Type B pancreatic cell (in vitro differentiated cells): ENCODE results near the gene IL32. TPM values are rescaled to one million over a fixed set of nuclear protein-coding genes. Genes with fewer than 3 reads are reported as not detected.

ENCODE experiments used
- DNase-seq: peaks from one replicate; pipeline ENCODE4 v3.0.0; 2021; ENCODE audit warnings: mixed read lengths; ENCODE audit not compliant: unreplicated experiment; ENCODE audit errors: extremely low spot score
- H3K27ac Mint-ChIP-seq: 2 replicates; pipeline ENCODE4 v1.8.0; 2021; ENCODE audit warnings: mild to moderate bottlenecking, mixed read lengths
- H3K27me3 Mint-ChIP-seq: 2 replicates; pipeline ENCODE4 v1.8.0; 2021; ENCODE audit warnings: mixed read lengths
- H3K36me3 Mint-ChIP-seq: 2 replicates; pipeline ENCODE4 v1.8.0; 2021; ENCODE audit warnings: mixed read lengths
- H3K4me1 Mint-ChIP-seq: one replicate; pipeline ENCODE4 v1.8.0; 2021; ENCODE audit warnings: mixed read lengths; ENCODE audit not compliant: unreplicated experiment
- H3K4me3 Mint-ChIP-seq: 2 replicates; pipeline ENCODE4 v1.8.0; 2021; ENCODE audit warnings: mild to moderate bottlenecking, mixed read lengths
- H3K9me3 Mint-ChIP-seq: 2 replicates; pipeline ENCODE4 v1.8.0; 2021; ENCODE audit warnings: mixed read lengths
- CTCF ChIP-seq: fragments of 200-600 bp; sonication (generic); conservative IDR thresholded peaks from 2 replicates; pipeline ENCODE4 v1.5.0; 2021; ENCODE audit warnings: antibody characterized with exemption, mild to moderate bottlenecking
- total RNA-seq: library from RNA; stranded (reverse); gene quantifications from 2 replicates; pipeline ENCODE4 v1.2.1, GENCODE V29; 2021; ENCODE audit warnings: low replicate concordance

The IL32 gene
- total RNA-seq, 1 donor from 2014 or later: 12.7 TPM

GRCh38 chr16:3099395-3099731, 33.9 kb downstream of the IL32 start:
- Mint-ChIP-seq H3K4me1 (peaks cover 23% of the 10 kb centered on the region), H3K4me3 (no peak overlapping the region), H3K27me3 (peaks cover 56% of the 10 kb centered on the region), H3K27ac (no peak overlapping the region), H3K36me3 (no peaks in the 10 kb centered on the region), H3K9me3 (no peaks in the 10 kb centered on the region)
- no peak for TF ChIP-seq CTCF
- no peak for DNase-seq

- Mint-ChIP-seq H3K27ac (peak overlapping the region; percentile 54), H3K4me1 (peaks cover 23% of the 10 kb centered on the region), H3K9me3 (no peaks in the 10 kb centered on the region), H3K36me3 (no peaks in the 10 kb centered on the region), H3K27me3 (peaks cover 52% of the 10 kb centered on the region), H3K4me3 (peak overlapping the region; percentile 86)
- peak; percentile 91 for DNase-seq
- no peak for TF ChIP-seq CTCF
Measured at GRCh38 chr16:3099732-3100499, 34.5 kb downstream of the IL32 start.

GRCh38 chr16:3101018-3101840, 35.8 kb downstream of the IL32 start:
- Mint-ChIP-seq H3K27me3 (peaks cover 50% of the 10 kb centered on the region), H3K27ac (no peak overlapping the region), H3K4me3 (peak overlapping the region; percentile 29), H3K36me3 (no peaks in the 10 kb centered on the region), H3K9me3 (no peaks in the 10 kb centered on the region), H3K4me1 (peaks cover 28% of the 10 kb centered on the region)
- TF ChIP-seq CTCF: peak; percentile 77
- no peak for DNase-seq

- Mint-ChIP-seq H3K27me3 (peaks cover 46% of the 10 kb centered on the region), H3K4me3 (peak overlapping the region; percentile 48), H3K27ac (peak overlapping the region; percentile 65), H3K36me3 (no peaks in the 10 kb centered on the region), H3K4me1 (peaks cover 28% of the 10 kb centered on the region), H3K9me3 (no peaks in the 10 kb centered on the region)
- TF ChIP-seq CTCF: no peak
- DNase-seq: no peak
Measured at GRCh38 chr16:3101841-3102470, 36.5 kb downstream of the IL32 start.

GRCh38 chr16:3106205-3106928, 40.9 kb downstream of the IL32 start:
- Mint-ChIP-seq H3K27me3 (peaks cover 6% of the 10 kb centered on the region), H3K4me1 (peaks cover 15% of the 10 kb centered on the region), H3K27ac (peak overlapping the region; percentile 85), H3K4me3 (peak overlapping the region; percentile 90), H3K36me3 (no peaks in the 10 kb centered on the region), H3K9me3 (no peaks in the 10 kb centered on the region)
- TF ChIP-seq CTCF: no peak
- peak; percentile 95 for DNase-seq
